ENCODE results near the gene KRTAP25-1. TPM values are rescaled to one million over a fixed set of nuclear protein-coding genes. Genes with fewer than 3 reads are reported as not detected.

KRTAP25-1 gene
- polyA plus RNA-seq, 3 donors: not detected

DNA sequence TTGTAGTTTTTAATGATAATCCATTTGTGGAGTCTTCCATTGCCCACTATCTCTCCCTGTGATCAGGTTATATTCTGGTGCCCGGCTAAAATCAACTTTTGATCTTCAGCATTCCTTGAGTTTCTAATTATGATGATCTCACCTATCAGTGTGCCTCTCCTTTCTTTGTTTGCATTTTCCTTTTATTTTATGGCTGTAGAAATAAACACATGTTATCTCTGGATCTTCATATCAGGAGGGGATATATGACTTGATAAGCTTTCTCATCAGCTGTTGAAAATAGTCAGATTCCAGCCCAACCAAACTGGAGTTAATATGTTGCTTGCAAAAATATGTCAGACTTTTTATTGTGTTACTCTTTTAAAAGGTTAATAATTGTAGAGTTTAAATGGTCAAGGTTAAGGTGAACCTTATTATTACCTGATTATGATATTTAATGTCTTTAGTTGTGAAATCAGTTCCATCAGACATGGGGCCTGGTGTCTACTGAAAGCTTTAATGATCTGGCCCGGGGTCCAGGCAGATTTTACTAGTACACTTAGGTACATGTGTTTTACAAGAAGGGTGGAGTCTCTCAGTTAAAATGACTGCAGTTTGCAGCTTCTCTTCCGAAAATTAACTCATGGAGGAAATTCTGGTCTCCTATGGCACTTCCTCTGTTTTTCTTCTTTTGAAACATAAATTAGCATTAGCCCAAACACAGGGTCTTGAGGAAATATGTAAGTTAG lies 19.3 kb downstream of the KRTAP25-1 start:
- TF ChIP-seq CTCF (IDR thresholded peaks at IDR 0.05): no peak

DNA sequence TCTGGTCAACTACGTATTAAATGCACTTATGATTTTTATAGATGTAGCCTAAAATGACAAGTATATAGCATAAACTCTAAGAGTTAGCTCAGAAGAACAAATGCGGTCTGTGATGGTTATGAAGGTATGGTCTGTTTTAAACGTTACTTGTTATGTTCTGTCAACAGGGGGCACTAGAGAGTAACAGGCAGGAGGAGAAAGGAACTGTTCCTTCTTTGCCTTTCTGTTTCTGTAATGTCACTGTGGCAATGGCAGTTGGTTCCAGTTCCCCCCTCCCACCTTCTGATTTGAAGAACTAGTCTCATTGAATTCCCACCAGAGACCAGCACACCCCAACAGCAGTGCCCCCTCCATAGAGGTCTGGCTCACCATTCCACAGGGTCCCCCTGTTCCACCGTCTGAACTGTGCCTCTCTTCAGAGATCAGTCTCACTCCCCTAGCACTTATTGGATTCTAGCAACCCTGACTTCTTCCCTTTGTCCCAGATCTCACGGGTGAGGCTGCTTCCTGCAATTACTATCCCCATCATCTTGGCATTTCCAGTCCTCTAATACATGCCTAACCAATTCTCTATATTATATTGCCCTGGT lies 20.6 kb downstream of the KRTAP25-1 start:
- no peaks in the 10 kb centered on the region for H3K4me1 Mint-ChIP-seq
- Histone ChIP-seq H2AFZ (ENCODE audit: insufficient read depth, low read depth, low read length, poor library complexity, severe bottlenecking) (no peak overlapping the region), H3K4me1 (ENCODE audit: control insufficient read depth in 1 of 2, insufficient read depth in 2 of 2, low read length in 2 of 2) (no peaks in the 10 kb centered on the region), H3K79me2 (ENCODE audit: insufficient read depth, low read length) (no peaks in the 10 kb centered on the region), H3K9me3 (replicated peaks in 1 of 2; ENCODE audit: control insufficient read depth in 1 of 2, insufficient read depth in 1 of 2, low read length in 2 of 2) (peaks cover 0 to 7% of the 10 kb centered on the region in 2 donors), H3K36me3 (replicated peaks in 1 of 2; ENCODE audit: control insufficient read depth in 1 of 2, insufficient read depth in 2 of 2, low read length in 2 of 2) (no peaks in the 10 kb centered on the region), H3K4me2 (replicated peaks; ENCODE audit: extremely low read depth, low read length, poor library complexity, severe bottlenecking) (no peak overlapping the region), H3K27me3 (ENCODE audit: control insufficient read depth in 2 of 2, insufficient read depth in 2 of 2, low read length in 2 of 2) (no peaks in the 10 kb centered on the region), H3K9ac (ENCODE audit: insufficient read depth, low read length, poor library complexity, severe bottlenecking) (no peak overlapping the region), H4K20me1 (ENCODE audit: insufficient read depth, low read length) (no peaks in the 10 kb centered on the region), H3K4me3 (replicated peaks in 1 of 3; ENCODE audit: low read depth in 2 of 3, low read length in 3 of 3) (no peak overlapping the region), H3K27ac (ENCODE audit: low read depth in 1 of 2, low read length in 2 of 2) (no peak overlapping the region)
- H3K27me3 Mint-ChIP-seq (ENCODE audit: low read depth in 3 of 3): no peaks in the 10 kb centered on the region
- TF ChIP-seq CTCF (IDR thresholded peaks at IDR 0.05): no peak
- H3K4me3 Mint-ChIP-seq: no peak overlapping the region
- peaks cover 0 to 10% (median 5%) of the 10 kb centered on the region in 7 donors for H3K9me3 Mint-ChIP-seq
- no peaks in the 10 kb centered on the region for H3K36me3 Mint-ChIP-seq
- DNase-seq: no peak
- 94% methylated on average over 2 of the region's 5 CpGs for WGBS (ENCODE audit: insufficient coverage)
- no peak overlapping the region for H3K27ac Mint-ChIP-seq
- intact Hi-C loops (cut with micrococcal nuclease): no loop called here

More for the DNA sequence above, 19.3 kb downstream of the KRTAP25-1 start:
- H3K36me3 ChIP-seq (replicated peaks in 1 of 2; ENCODE audit: control insufficient read depth in 1 of 2, insufficient read depth in 2 of 2, low read length in 2 of 2): no peaks in the 10 kb centered on the region
- WGBS (ENCODE audit: insufficient coverage): 20% methylated on average over 1 of the region's 3 CpGs
- no peak overlapping the region for H2AFZ ChIP-seq (ENCODE audit: insufficient read depth, low read depth, low read length, poor library complexity, severe bottlenecking)
- H3K4me3 Mint-ChIP-seq: no peak overlapping the region
- no peaks in the 10 kb centered on the region for H3K4me1 Mint-ChIP-seq
- DNase-seq: no peak
- H3K36me3 Mint-ChIP-seq: no peaks in the 10 kb centered on the region
- H3K9ac ChIP-seq (ENCODE audit: insufficient read depth, low read length, poor library complexity, severe bottlenecking): no peak overlapping the region
- no peak overlapping the region for H3K27ac Mint-ChIP-seq
- H3K79me2 ChIP-seq (ENCODE audit: insufficient read depth, low read length): no peaks in the 10 kb centered on the region
- no peak overlapping the region for H3K4me3 ChIP-seq (replicated peaks in 1 of 3; ENCODE audit: low read depth in 2 of 3, low read length in 3 of 3)
- H3K27me3 ChIP-seq (ENCODE audit: control insufficient read depth in 2 of 2, insufficient read depth in 2 of 2, low read length in 2 of 2): no peaks in the 10 kb centered on the region
- peaks cover 0 to 8% (median 3%) of the 10 kb centered on the region in 7 donors for H3K9me3 Mint-ChIP-seq
- no peaks in the 10 kb centered on the region for H4K20me1 ChIP-seq (ENCODE audit: insufficient read depth, low read length)
- no peak overlapping the region for H3K4me2 ChIP-seq (replicated peaks; ENCODE audit: extremely low read depth, low read length, poor library complexity, severe bottlenecking)
- no peaks in the 10 kb centered on the region for H3K4me1 ChIP-seq (ENCODE audit: control insufficient read depth in 1 of 2, insufficient read depth in 2 of 2, low read length in 2 of 2)
- H3K27me3 Mint-ChIP-seq (ENCODE audit: low read depth in 3 of 3): no peaks in the 10 kb centered on the region
- no peak overlapping the region for H3K27ac ChIP-seq (ENCODE audit: low read depth in 1 of 2, low read length in 2 of 2)
- H3K9me3 ChIP-seq (replicated peaks in 1 of 2; ENCODE audit: control insufficient read depth in 1 of 2, insufficient read depth in 1 of 2, low read length in 2 of 2): peaks cover 0 to 7% of the 10 kb centered on the region in 2 donors
- intact Hi-C loops (cut with micrococcal nuclease): no loop called here

Data from CD14-positive monocyte (primary cell).